Inflammatory macrophage treated with lipopolysaccharide for 4 hours (primary cell): ENCODE results near the gene MYEOV.
A peak's percentile ranks its signal among the peaks of the same experiment; 100 is the strongest.

Experiments used
- DNase-seq: peaks from one replicate; pipeline ENCODE4 v3.0.0-alpha.2; 2020

The MYEOV gene

DNA sequence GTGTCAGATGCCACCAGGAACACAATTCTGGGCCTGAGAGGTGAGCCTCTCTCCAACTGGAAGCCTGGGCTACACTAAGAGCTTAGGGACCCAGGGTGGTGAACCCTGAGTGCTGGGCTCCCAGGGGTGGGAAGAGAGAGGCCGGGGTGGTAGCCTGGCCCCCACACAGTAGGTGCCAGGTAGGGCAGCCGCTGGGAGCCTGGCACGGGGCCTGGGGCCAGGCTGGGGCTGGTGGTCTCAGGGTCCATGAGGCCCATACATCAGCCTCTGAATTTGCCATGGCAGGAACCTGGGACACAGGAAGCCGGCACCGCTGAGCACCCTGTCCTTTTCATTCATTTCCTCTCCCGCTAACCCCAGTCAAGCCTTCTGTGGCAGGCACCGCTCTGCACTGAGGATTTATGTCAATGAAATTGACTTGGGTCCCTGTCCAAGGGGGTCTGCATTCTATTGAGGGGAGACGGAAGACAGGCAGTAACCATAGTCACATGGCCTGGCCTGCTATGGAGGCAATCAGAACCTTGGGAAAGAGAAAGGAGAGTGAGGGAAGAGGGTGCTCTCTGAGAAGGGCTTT lies 8.6 kb downstream of the MYEOV start:
- DNase-seq, result no peak

DNA sequence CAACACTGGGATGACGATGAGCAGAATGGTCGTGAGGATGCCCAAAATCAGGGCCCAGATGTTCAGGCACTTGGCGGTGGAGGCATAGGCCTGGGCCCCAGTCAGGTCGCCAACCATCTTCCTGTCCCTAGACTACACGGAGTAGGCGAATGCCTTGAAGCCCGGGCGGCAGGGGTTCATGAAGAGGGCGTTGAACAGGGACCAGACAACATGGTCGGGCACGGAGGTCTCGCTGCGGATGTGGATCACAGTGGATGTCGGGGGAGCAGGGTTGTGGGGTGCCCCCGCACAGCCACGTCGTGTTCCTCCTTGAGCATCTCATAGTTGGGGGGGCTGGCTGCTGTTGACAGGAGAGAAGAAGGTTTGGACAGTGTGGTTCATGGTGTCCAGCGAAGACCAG lies 9.5 kb downstream of the MYEOV start:
- DNase-seq, result no peak

DNA sequence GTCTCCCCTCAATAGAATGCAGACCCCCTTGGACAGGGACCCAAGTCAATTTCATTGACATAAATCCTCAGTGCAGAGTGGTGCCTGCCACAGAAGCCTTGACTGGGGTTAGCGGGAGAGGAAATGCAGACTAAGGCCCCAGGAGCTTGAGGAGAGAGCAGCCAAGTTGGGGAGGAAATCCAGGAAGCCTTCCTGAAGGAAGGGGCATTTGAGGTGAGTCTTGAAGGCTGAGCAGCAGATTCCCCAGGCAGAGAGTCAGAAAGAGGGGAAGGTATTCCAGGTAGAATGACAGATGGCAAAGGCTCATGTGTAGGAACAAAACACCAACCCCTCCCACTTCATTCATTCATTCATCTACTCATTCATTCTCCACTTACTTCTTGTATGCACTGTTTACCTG lies 10.3 kb downstream of the MYEOV start:
- no peak for DNase-seq

DNA sequence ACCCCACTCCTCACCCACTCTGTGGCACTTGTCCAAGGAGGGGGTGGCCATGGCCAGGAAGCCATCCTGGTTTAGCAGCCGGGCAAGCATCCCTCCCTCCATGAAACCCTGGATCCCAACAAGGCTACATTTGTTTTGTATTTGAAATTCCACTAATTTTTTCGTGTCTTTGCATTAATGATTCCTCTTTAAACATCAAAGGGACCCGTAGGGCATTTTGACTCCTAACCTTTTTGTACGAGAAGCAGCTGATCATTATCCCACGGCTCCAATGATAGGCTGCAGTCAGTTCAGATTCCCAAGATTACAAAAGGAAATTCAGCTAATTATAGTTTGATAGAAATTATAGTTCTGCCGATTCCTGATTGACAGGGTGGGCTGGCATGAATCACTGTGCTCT lies 10.7 kb downstream of the MYEOV start:
- DNase-seq, result no peak

DNA sequence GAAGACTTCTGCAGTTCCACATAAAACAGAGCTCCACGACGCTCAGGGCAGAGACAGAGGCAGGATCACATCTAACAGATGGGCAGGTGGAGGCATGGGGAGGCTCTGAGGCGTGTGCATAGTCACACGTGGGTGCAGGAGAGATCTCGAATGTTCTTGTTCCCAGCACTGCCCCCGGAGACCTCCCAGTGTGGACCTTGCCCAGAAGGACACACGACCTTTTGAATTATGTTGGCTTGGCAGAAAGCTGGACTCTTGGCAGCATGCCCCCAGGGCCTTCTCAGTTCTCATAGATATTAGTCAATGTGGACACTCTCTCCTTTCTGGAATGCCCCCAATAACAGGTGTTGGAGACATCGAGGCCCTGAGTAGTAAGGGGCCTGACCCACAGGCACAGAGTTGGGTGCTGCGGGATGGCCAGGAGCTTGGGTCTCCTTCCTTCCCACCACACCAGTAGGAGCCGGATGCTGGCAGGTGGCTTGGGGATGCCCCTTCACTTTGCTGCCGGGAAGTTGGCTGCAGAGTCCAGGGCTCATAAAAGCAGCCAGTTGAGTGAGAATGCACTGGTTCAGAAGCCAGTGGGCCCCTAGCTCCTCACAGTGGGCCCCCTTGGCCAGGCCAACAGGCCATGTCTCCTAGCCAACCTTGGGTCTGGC lies 12.1 kb downstream of the MYEOV start:
- DNase-seq, result no peak

DNA sequence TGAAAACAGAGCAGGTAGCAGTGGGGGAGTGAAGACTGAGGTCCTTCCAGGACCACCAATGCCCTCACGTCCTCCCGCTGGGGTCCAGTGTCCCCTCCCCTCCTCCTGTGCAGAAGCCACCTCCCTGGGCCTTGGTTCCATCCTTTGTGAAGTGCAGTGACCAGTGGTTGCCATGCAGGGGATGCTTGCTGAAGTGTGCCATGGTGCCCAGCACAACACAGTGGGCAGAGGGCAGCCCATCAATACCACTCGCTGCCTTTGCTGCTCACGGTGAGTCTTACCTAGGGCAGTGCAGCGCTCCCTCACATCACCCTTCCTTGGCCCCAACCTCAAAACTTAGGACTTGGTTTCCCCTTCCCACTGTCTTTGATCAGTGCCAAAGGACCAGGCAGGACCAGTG lies 12.9 kb downstream of the MYEOV start:
- no peak for DNase-seq

DNA sequence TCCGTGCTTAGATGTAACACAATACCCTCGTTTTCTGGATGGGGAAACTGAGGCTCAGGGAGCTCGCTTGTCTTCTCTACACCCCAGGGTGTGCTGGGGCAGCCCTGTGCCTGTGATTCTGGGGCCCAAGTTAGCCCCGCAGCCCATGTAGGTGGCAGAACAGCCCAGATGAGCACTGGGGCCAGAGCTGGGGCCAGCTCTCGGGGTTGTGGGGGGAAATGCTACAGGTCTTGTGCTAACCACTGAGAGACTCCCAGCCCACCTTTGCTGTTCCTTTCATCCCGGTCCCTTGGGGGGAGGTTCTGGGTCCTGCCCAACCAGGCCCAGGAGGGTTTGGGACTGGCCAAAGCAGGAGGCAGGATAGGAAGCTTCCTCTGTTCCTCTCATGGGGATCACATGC lies 13.5 kb downstream of the MYEOV start:
- no peak for DNase-seq

DNA sequence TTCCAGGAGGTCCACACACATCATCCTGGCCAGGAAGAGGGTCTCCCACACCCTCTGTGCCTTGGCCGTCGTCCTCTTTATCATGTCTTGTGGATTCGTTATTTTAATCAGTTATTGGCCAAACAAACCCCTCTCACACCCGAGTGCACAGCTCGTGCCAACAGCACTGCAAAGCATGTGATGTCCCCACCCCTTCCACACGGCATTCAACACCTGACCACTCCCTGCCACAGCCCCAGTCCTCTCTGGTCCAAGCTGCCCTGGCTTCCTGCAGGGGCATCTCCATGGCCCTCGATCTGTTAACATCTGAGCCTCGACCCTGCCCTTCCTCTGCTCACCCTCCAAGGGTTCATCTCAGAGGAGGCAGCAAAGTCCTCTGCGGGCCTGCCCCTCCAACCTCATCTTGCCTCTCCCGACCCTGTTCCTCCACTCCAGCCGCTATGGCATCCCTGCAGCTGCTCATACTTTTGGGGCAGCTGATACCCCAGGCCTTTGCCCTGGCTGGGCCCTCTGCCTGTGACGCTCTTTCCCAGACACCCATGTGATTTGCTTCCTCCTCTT lies 14.0 kb downstream of the MYEOV start:
- peak; percentile 24 for DNase-seq

DNA sequence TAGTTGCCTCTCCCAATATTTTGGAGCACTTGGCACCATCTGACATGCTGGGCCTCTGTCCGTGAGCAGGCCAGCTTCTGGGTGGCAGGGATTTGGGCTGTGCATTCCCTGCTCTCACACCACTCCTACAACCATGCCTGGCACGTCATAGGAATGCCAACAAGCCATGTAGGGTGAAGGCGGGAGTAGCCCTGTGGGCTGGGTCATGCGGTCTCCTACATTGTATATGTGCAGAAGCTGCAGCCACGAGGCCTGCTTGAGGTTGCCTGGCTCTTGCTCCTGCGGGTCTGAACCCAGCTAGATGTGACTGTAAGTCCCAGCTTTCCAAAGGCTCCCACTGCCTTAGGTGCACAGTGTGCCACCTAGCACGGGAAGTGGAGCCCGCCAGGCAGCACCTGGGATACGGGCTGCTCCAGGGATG lies 14.5 kb downstream of the MYEOV start:
- no peak for DNase-seq

DNA sequence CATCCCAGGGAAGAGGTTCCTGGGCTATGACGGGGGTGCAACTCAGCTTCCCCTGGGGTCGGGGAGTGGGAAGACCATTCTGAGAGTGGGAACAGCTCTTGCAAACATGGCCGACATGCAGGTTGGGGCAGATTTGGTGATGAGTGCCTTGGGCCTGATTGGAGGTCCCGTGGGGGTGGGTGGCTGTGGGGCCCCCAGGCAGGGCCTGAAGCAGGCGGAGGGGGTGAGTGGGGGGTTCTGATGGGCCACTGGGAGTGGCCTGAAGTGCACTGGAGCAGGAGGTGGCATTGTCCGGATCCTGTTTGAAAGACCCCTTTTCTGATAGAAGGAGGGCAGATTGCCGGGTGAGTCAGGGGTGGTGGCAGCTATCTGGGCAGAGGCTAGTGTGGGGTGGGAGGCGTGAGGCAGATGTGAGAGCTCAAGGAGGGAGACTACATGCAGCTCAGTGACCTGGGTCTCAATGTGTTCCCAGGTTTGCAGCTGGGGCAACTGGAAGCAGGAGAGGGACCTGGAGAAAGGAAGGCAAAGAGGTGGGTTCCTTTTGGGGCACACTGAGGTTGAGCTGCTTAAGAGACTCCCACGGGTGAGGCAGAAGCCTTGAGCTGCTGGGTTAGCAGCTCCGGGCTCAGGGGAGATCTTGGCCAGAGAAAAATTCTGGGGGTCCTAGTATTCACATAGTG lies 15.1 kb downstream of the MYEOV start:
- no peak for DNase-seq

DNA sequence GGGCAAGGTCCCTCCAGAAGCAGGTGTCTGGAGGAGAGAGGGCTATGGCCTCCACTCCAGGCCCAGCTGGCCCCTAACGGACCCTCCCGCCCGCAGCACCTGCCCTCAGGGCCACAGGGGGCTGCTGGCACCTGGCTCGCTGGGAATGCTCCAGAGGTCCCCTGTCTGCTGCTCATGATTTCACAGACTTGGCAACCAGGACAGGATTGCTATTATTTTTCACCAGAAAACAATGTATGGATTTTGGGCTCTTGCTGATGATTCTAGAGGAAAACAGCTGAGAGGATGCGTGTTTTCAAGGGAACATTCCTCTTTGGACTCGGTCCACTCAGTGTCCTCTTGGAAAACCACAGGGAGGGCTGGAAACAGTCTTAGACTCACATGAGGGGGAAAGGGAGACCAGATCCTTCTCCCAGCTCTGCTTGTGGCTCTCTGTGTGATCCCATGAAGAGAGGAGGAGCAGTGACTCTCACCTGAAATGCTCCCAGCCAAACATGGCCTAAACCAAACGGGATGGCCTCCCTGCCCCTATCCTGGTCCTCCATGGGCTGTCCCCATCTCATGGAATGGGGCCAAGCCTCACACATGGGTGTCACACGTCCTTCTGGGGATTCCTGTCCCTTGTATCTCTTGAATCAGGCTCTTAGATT lies 15.8 kb downstream of the MYEOV start:
- no peak for DNase-seq

DNA sequence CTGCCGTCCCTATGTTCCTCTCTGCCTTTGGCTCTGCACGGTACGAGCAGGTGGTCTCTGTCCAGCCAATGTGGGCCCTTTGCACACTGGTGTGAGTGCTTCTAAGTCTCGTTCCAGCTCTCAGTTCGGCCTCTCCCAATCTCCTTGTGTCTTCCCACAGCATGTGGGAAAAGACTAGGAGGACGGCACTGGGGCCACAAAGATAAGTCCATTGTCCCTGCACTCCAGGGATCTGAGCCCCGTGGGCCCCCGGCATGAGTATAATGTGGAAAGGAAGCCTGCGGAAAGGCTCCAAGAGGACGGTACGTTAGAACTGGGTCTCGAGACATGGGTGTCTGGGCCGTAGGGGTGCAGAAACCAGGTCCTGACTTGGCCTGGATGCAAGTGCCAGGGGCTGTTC lies 16.4 kb downstream of the MYEOV start:
- DNase-seq, result no peak

DNA sequence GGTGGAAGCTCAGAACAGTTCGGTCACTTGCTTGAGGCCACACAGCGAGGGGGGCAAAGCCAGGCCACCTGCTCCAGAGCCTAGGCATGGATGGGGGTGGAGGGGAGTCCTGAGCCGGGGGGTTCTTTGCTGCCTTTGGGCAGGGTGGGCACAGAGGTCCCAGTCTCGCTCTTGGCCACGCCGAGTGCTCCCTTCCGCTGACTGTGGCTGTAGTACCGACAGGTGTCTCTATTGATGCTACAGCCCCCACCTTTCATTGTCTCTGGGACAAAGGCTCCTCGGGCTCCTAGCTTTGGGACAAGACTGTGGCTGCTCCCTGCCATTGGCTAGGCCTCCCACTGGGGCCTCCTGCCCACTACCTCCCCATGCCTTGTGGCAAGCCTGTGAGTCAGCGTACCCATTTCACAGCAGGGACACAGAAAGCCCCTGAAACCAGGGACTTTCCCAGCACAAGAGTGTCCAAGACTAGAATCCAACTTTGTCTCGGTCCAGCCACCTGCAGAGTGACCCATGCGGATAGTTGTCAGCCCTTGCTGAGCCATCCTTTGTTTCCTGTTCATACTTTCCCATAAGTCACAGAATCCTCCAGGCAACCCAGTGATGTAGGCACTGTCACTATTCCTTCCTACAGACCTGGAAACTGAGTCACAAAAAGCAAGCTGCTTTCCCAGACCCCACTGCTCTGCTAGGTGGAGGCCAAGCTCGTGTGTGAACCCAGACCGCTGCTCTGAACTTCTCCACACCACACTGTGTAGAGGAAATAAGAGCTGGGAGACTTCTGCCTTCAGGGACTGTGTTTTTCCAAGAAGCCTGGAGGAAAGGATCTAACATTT lies 17.2 kb downstream of the MYEOV start:
- peak; percentile 82 for DNase-seq

DNA sequence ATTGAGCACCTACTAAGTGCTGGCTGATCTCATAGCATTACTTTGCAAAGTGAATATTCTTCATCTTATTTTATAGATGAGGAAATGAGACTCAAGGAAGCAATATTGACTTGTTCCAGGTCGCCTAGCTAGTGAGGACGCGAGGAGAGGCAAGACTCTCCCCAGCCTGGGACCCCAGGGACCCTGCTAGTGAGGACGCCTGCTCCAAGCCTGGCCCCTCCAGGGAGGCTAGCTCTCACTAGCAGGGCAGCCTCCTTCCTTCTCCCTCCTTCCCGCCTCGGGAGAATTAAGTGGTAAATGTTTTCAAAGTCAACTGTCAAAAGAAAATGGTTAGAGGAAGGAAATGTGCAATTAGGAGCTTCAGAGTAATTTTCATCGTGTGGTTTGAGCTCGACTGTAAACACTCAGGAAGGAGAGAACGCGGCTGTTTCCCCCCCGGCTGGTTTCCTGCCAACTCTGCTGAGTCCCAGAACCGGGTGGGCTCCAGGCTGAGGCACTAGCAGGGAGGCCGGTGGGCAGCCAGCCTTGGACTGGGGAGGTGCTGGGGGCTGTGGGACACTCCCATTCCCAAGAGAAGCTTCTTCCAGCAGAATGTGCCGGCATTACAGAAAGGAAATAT lies 17.9 kb downstream of the MYEOV start:
- peak; percentile 20 for DNase-seq

DNA sequence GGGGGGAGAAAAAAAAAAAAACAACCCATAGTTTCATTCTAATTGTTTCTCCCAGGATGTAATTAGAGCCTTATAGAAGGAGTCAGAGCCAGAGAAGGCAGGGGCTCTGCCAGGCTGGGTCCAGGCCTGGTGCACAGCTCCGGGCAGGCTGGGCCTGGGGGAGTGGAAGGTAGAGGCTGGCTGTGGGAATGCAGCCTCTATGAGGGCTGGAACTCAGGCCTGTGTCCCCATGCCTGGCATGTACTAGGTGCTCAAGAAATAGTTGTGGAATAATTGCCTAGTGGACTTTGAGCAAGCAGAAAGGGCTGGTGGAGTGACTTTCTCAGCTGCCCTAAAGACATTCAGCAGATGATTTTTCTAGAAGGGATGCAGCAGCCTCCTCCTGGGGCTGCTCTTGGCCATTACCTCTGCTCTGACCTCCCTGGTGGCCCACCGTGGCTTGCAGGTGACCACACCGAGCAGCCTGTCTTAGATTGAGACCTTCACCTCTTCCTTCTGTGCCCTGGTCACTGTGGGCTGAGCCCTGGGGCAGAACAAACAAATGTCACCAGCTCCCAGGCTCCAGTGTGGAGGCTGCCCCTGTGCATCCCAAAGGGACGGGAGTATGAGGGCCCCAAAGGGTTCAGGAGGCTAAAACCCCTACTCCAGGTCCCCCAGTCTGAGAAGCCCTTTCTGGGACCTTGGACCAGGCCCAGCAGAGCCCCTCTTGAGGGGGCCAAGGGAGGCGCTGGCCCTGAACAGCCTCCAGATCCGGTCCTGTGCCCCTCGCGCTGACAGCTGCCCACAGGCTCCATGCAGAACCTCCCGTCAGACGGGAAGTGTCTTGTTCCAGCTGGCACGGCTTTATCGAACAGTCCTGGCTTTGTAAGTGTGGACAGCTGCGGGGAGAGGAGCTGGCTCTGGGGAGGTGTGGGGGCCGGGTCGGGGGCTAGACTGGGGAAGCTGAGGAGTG lies 18.8 kb downstream of the MYEOV start:
- no peak for DNase-seq

DNA sequence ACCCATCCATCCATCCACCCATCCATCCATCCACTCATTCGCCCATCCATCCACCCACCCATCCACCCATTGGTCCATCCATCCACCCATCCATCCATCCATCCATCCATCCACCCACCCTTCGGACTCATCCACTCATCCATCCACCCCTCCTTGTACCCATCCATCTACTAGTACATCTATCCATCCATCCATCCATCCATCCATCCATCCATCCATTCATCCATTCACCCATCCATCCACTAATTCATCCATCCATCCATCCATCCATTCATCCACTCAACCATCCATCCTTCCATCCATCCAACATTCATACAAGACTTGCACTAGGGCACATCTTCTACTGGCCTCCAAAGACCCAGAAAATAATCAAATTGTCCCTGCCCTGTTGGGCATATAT lies 20.0 kb downstream of the MYEOV start:
- no peak for DNase-seq

DNA sequence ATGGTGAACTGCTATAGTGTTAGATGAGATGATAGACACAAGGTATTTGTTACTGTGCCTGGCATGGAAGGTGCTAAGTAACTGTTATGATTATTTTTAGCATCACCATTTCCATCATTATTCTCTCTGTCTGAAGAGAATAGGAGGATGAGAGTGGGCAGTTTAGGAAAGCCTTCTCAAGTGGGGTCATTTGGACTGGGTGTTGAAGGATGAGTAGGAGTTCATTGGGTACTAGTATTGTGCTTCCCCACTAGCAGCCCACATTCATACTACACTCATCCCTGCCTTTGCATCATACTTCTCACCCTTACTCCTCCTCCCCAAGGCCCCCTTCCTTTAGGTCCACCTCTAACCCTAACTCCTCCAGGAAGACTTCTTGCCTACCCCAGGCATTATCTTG lies 20.6 kb downstream of the MYEOV start:
- DNase-seq, result no peak

DNA sequence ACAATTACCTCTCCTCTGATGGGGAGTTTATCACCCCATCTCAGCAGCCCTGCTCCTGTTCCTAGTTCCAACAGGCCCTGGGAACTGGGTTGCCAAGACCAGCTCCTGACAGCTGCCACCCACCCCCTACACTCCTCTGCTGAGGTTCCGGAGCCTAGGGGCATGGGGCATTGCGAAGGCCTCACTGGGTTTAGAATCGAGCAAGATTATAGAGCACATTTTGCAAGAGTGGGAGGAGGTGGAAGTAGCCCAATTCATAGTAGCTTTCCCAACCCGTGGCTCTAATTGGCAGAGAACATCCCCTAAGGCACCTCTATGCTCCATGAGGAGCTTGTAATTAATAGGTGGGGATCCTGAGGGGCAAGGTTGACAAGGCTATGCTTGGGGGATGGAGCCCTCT lies 23.0 kb downstream of the MYEOV start:
- no peak for DNase-seq

DNA sequence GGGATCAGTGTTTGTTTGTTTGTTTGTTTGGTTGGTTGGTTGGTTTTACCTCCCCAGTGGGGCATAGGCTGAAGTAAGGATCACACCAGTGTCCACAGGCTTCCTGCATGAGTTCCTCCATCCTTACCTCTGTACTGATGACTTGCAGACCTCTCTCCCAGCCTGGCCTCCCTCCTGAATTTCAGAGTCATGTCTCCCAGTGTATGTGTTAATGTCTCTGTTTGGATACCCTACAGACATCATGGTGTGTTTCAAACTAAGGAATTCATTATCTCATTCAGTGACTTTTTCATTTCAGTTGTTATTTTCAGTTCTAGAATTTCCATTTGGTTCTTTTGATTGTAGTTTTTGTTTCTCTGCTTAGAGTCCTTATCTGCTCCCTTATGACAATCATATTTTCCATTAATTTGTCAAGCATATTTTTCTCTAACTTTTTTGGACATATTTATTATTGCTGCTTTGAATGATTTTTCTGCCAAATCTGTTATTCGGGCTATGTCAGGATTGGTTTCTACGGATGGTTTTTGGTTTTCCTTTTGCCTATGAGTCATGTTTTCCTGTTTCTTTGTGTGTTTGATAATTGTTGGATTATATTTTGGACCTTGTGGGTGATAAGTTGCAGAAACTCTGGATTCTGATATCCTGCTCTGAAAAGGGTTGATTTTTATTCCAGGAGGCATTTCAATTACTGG lies 23.6 kb downstream of the MYEOV start:
- DNase-seq, result no peak

DNA sequence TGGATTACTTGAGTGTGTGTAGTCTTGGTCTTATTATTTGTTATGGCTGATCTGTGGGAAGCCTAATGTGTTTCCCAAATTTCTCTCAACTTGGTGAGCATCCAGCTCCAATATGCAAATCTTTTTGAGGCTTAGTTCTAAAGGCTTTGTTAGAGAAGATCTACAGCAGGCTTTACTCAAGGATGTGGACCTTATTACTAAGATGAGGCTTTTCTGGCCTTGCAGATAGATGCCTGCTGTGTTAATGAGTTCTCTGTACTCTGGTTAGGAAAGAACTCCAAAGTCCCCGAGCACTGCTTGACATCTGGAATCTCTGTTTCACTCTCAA lies 24.1 kb downstream of the MYEOV start:
- DNase-seq, result no peak
